Hematopoietic multipotent progenitor cell treated with erythropoietin and hydrocortisone succinate and interleukin-3 and kit ligand, for 6 days (in vitro differentiated cells): ENCODE results near the gene PPT1.
A peak's percentile ranks its signal among the peaks of the same experiment; 100 is the strongest.
"Not testable (repeated sequence)": the region's sequence is repeated elsewhere in the genome, so short reads cannot be mapped to it uniquely, and the experiment has no call there.

ENCODE experiments used
- DNase-seq: peaks from one replicate; pipeline ENCODE4 v3.0.0-alpha.2; 2015

PPT1 gene

GRCh38 chr1:40053138-40053887 lies 43.7 kb downstream of the PPT1 start:
- DNase-seq, result no peak

DNA sequence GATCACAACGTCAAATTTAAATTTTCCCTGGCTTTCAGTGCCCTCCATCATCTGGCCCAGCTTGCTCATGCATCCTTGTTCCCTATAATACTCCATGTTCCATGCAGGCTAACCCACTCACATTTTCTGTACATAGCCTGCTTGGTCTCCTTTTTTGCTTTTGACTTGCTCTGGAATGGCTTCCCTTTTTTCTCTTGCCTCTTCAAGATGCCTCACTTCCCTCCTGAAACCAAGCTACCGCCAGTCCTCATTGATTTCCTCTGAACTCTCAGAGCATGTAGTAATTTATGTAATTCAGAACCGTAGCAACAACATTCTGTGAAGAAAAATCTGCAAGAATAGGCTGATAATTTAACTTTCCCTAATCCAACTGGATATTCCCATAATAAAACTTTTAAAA lies 46.2 kb downstream of the PPT1 start:
- DNase-seq, result no peak

DNA sequence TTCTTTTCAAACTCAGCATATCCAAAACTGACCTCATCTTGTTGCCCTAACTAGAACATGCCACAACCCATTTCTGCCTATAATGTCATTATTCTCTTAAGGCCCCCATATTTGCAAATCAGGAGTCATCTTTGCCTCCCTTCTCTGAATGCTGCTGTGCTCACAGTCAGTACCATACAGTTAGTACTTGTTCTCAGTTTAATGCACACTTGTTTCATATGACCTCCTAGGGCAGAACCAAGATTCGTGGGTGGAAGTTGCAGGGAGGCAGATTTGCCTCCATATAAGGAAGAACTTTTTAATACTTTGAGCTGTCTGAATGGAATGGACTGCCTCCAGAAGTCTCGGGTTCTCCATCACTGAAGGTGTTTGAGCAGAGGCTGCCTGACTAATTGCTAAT lies 47.3 kb downstream of the PPT1 start:
- DNase-seq, result no peak

DNA sequence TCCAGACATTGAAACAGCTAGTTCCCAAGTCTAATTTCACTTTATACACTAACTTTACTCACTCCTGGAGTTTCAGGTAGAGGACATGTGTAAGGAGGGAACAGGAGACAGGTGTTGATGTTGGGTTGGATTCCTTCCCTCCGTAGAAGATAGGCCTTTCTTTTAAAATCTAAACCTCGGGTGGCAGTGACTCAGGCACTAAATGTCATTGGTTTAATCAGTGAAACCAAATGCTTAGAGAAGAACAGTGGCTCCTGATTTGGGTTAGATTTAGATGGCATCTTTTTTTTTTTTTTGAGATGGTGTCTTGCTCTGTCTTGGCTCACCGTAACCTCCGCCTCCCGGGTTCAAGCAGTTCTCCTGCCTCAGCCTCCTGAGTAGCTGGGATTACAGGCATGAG lies 49.3 kb downstream of the PPT1 start:
- no peak for DNase-seq

DNA sequence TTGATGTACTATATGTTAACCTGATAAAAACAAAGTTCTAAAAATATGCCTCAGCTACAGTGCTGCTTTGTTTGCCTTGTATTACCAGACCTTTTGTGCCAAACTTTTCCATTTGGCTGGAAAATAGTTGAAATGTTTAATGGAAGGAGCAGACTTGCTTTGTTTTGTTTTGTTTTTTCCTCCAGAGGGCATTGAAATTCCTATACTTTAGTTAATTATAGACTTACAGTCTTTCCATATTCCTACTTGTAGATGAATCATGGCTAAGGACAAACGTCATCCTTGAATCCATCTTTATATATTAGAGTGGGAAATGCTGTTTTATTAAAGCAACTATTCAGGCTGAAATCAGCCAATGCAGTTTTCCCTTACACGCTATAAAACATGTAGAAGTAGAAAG lies 49.8 kb downstream of the PPT1 start:
- DNase-seq, result no peak

GRCh38 chr1:40045766-40046165 lies 51.3 kb downstream of the PPT1 start:
- DNase-seq, result no peak

DNA sequence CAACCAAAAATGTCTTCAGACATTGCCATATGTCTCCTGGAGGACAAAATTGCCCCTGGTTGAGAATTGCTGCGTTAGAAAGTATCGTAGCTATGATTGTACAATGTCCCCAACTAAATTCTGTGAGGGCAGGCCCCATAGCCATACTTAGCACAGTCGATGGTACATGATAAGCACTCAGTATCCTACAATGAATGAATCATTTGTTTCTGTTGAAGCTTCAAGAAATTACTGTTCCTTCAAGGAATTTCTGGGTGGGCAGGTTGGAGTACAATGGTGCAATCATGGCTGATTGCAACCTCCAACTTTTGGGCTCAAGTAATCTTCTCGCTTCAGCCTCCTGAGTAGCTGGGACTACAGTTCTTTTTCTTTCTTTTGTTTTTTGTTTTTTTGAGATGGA lies 51.9 kb downstream of the PPT1 start:
- DNase-seq, result no peak

- DNase-seq, result no peak
These were observed 52.9 kb downstream of the PPT1 start for GRCh38 chr1:40044110-40044509.

DNA sequence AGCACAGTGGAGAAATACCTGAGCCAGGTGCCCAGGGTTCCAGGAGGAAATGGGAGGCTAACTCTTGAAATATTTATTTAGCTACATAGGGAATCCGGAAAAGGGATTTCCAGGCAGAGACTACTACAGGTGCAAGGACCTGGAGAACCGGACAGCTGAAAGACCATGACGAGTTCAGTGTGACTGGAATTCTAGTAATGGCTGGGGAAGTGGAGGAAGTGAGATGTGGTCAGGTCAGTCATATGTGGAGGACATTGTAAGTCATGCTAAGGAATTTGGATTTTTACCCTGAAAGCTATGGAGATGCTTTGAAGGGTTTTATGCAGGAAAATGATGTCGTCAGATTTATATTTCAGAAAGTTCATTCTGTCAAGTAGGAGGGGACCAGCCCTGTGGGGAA lies 54.7 kb downstream of the PPT1 start:
- no peak for DNase-seq

- no peak for DNase-seq
These were observed 55.6 kb downstream of the PPT1 start for GRCh38 chr1:40041466-40041838.

DNA sequence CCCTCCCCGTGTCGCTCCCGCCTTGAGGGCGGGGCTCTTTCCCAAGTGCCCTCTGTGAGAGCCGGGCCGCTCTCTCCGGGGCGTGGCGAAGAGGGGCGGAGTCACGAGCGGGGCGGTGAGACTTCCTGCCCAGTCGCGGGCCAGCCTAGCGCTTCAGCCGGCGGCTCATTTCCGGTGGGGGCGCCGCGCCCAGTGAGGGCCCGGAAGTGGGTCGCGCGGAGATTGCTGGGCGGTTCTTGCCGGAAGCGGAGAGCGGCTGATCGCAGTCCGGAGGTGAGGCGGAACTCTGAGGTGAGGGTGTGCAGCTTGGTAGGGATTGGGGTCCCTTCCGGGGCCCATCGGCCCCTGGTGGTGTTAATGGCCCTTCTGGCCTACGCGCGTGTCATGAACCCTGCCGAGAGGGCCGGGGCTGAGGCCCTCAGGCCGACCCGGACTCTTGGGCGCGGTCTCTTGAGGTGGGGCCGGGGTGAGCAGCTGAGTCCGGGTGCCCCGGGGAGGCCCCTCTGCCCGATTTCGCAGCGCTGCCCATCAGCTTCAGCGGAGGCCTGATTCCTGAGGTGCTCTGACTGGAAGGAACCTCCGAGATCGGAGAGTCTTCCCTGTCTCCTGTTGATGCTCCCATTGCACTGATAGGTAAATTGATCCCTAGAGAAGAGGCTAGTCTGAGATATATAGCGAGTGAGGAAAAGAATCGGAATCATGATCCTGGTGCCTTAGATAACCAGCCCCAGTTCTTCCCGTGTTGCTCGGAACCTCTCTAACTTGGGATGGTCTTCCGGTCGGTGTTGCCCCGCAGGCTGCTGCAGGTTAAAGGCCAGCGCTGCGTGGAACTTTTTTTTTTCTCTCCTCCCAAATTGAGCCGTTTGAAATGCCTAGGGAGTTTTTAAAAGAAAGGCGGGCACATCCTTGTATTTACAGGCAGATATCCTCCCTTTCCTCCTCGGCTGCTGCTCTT lies 56.3 kb downstream of the PPT1 start, which contains the start of gene CAP1:
Gene CAP1, plus strand, starts transcription at position 219 of the 955 bp plus-strand sequence. CDS start 18,618 bp downstream, outside the sequence.
- DNase-seq, result peak; percentile 99

DNA sequence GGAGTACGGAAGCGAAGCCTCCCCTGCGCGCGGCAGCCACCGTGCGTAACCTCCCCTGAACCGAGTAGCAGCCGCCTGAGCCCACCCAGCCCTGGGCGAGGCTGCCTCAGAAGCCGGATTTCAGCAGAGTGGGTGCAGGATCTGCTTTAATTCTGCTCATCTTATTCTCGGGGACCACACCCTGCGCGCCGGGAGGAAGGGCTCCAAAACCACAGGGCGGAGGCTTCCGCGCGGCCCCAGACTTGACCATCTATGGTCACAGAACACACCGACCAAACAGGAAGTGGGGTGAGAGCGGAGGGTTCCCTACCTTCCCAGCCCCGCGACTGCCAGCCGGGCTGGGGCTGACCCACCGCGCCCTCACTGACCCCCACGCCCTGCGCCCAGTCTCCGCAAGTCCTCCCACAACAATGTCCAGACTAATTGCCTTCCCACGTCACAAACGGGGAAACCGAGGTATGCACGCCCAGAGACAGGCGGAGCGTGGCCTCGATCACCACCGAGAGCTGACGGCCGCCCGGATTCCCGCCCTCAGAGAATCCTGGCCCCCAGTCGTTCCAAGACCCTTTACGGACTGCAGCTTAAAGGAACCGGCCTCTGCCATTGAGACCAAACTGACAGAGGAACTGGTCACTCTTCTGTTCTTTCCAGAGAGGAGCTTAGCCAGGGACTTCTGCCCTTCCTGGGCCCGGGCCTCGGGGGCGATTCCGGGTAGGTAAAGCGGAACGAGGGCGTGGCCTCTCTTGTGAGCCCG lies 57.1 kb downstream of the PPT1 start:
- peak; percentile 93 for DNase-seq

DNA sequence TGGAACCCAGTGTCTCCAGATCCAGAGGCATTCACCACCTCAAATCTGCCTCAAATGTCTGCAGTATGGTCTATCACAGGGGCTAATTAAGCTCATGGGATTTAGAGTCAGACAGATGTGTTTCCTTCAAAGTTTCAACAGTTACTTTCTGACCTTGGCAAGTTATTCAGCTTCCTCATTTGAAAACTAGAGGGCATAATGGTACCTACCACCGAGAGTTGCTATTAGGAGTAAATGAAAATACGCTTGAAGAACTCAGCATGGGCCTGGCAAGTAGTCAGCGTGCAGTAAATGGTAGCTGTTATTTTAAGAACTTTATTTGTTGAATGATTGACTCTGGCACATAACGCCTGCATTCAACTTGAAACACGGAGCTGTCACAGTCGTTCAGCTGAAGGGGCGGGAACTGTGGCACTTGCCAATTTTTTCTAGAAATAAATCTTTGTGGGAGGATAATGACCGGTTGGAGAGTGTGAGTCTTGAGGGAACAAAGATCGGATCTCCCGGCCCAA lies 57.8 kb downstream of the PPT1 start:
- DNase-seq, result peak; percentile 76

GRCh38 chr1:40038697-40039096 lies 58.4 kb downstream of the PPT1 start:
- no peak for DNase-seq

DNA sequence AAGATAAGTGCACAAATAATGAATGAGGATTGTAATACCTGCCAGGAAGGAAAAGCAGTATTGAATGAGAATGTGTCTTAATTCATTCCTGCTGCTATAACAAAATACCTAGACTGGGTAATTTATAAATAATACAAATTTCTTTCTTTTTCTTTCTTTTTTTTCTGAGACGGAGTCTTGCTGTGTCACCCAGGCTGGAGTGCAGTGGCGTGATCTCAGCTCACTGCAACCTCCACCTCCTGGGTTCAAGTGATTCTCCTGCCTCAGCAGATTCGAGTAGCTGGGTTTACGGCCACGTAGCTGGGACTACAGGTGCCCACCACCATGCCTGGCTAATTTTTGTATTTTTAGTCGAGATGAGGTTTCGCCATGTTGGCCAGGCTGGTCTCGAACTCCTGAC lies 59.8 kb downstream of the PPT1 start:
- DNase-seq, result not testable (repeated sequence)

DNA sequence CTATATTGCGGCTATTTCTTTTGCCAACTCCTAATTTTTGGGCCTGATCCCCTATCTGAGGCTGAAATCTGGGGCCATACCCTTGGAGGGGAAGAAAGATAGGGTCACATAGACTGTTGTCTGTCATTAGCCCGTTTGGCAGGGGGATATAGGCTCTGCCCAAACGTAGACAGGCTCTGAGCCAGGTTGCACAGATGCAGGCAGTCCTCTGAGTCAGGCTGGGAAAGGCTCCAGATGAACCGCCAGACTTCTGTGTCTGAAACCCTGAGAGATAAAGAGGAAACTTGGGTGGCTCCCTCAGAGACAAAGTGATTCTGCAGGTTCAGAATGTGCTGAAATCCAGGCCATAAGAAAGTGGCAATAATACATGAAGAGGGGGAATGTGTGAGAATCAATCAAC lies 60.5 kb downstream of the PPT1 start:
- peak; percentile 98 for DNase-seq

GRCh38 chr1:40034869-40035268 lies 62.2 kb downstream of the PPT1 start:
- DNase-seq, result peak; percentile 46

DNA sequence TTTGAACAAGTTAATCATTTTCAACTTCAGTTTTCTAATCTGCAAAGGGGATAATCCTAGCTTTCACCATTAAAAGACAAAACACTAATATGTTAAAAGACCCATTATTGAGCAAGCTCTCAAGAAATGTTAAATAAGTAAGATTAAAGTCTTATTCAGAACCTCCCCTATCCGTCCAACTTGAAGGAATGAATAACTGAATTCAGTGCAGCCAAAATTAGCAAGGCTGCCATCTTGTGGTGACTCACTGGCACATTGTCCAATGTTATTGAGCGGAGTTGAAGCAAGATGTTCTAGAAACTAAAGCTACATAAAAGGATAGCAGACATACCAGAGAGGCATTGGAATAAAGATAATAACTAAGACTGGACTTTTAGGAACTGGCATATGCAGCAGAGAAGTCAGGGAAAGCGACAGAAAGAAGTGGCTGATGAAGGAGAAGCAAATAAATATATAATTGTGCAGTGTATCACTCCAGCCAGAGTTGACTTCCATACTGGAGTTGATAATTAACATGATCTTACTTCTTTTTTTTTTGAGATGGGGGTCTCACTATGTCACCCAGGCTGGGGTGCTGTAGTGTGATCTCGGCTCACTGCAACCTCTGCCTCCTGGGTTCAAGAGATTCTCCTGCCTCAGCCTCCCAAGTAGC lies 64.7 kb downstream of the PPT1 start:
- peak; percentile 85 for DNase-seq

DNA sequence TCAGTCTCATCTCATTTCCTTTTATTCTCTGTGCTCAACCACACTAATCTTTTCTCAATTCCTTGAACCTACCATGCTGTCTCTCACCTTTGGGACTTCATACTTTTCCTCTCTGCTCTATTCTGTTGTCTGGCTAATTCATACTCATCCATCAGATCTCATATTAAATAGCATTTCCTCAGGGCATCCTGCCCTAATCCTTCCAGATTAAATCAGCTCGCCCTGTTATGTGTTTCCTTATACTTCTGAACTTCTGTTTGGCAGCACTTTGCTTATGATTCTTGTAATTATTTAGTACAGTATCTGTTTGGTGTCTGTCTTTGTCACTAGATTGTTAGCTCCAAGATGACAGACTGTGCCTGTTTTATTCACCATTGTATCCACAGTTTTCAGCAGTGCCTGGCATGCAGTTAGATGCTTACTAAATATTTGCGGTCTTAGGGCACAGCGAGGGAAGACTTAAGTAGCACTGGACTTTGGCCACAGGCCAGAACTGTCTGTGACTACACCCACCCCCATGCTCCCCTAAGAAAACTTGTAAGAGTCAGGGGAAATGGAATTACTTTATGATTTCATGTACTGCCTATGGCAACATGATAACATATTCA lies 66.4 kb downstream of the PPT1 start:
- DNase-seq, result no peak

- peak; percentile 42 for DNase-seq
These were observed 67.4 kb downstream of the PPT1 start for GRCh38 chr1:40029608-40030007.

DNA sequence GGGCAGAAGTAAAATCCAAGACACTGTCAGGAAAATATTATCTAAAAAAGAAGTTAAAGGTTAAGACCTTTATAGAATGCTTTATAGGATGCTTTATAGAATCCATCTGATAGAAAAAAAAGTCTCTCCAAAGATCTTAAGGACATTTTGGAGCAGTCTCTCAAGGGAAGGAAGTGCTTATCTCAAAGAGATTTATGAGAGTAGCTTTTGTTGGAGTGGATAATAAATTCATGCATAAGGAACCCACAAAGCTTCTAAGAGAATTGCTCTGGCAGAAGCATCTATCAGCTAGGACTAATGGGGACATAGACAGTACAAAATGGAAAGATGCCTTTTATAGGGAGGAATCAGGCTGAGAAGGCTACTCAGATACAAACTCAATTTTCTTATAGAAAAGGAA lies 69.4 kb downstream of the PPT1 start:
- DNase-seq, result no peak

- no peak for DNase-seq
These were observed 72.4 kb downstream of the PPT1 start for GRCh38 chr1:40024671-40025070.
